ENCODE results near the gene SLC1A2. TPM values are rescaled to one million over a fixed set of nuclear protein-coding genes. Genes with fewer than 3 reads are reported as not detected.

Gene SLC1A2
- total RNA-seq, 1 experiment from 2014 or later = not detected

GRCh38 chr11:35436581-35437250 lies 17.4 kb upstream of the SLC1A2 start:
- Mint-ChIP-seq H3K9me3 (ENCODE audit: unreplicated experiment) (no peaks in the 10 kb centered on the region), H3K4me1 (ENCODE audit: insufficient read depth, unreplicated experiment) (no peaks in the 10 kb centered on the region), H3K36me3 (ENCODE audit: insufficient read depth, unreplicated experiment) (no peaks in the 10 kb centered on the region), H3K27me3 (ENCODE audit: insufficient read depth, unreplicated experiment) (peaks cover 82% of the 10 kb centered on the region), H3K27ac (ENCODE audit: low read depth, unreplicated experiment) (no peak overlapping the region), H3K4me3 (ENCODE audit: unreplicated experiment) (no peak overlapping the region)
- no peak for TF ChIP-seq CTCF (IDR thresholded peaks at IDR 0.05; ENCODE audit: unreplicated experiment)
- DNase-seq (ENCODE audit: unreplicated experiment) = no peak
- intact Hi-C loops (cut with micrococcal nuclease) = no loop called here
- POLR2A ChIA-PET = interaction anchor here (1.0 kb wide), 1 partner anchor 44 kb away, joined by 3 read pairs; no protein-coding TSS in a partner anchor
- CTCF ChIA-PET = interaction anchor here (0.6 to 0.7 kb wide), 4 partner anchors 120 to 803 kb away, joined by 3 to 4 read pairs (median 3); no protein-coding TSS in a partner anchor
- no TSS peak for BruUV-seq (replicated peaks)

- POLR2A ChIA-PET = no interaction called here
- TF ChIP-seq CTCF (IDR thresholded peaks at IDR 0.05; ENCODE audit: unreplicated experiment) = no peak
- no peaks in the 10 kb centered on the region for H3K4me1 Mint-ChIP-seq (ENCODE audit: insufficient read depth, unreplicated experiment)
- DNase-seq (ENCODE audit: unreplicated experiment) = no peak
- CTCF ChIA-PET = no interaction called here
- H3K36me3 Mint-ChIP-seq (ENCODE audit: insufficient read depth, unreplicated experiment) = no peaks in the 10 kb centered on the region
- H3K27ac Mint-ChIP-seq (ENCODE audit: low read depth, unreplicated experiment) = no peak overlapping the region
- H3K4me3 Mint-ChIP-seq (ENCODE audit: unreplicated experiment) = no peak overlapping the region
- H3K9me3 Mint-ChIP-seq (ENCODE audit: unreplicated experiment) = peaks cover 5% of the 10 kb centered on the region
- intact Hi-C loops (cut with micrococcal nuclease) = no loop called here
- H3K27me3 Mint-ChIP-seq (ENCODE audit: insufficient read depth, unreplicated experiment) = peaks cover 83% of the 10 kb centered on the region
- BruUV-seq (replicated peaks) = no TSS peak
Measured at GRCh38 chr11:35433588-35433987, 14.2 kb upstream of the SLC1A2 start.

- no TSS peak for BruUV-seq (replicated peaks)
- intact Hi-C loops (cut with micrococcal nuclease) = no loop called here
- H3K9me3 Mint-ChIP-seq (ENCODE audit: unreplicated experiment) = peaks cover 5% of the 10 kb centered on the region
- no peak overlapping the region for H3K4me3 Mint-ChIP-seq (ENCODE audit: unreplicated experiment)
- H3K4me1 Mint-ChIP-seq (ENCODE audit: insufficient read depth, unreplicated experiment) = peaks cover 2% of the 10 kb centered on the region
- ChIA-PET CTCF (interaction anchor here (0.5 to 0.6 kb wide), 2 partner anchors 45 to 366 kb away, joined by 3 to 5 read pairs; no protein-coding TSS in a partner anchor), POLR2A (no interaction called here)
- no peak overlapping the region for H3K27ac Mint-ChIP-seq (ENCODE audit: low read depth, unreplicated experiment)
- no peak for TF ChIP-seq CTCF (IDR thresholded peaks at IDR 0.05; ENCODE audit: unreplicated experiment)
- no peak for DNase-seq (ENCODE audit: unreplicated experiment)
- H3K36me3 Mint-ChIP-seq (ENCODE audit: insufficient read depth, unreplicated experiment) = no peaks in the 10 kb centered on the region
- peaks cover 77% of the 10 kb centered on the region for H3K27me3 Mint-ChIP-seq (ENCODE audit: insufficient read depth, unreplicated experiment)
Measured at GRCh38 chr11:35432464-35432863, 13.1 kb upstream of the SLC1A2 start.

GRCh38 chr11:35427071-35427470 lies 7.7 kb upstream of the SLC1A2 start:
- H3K36me3 Mint-ChIP-seq (ENCODE audit: insufficient read depth, unreplicated experiment) = no peaks in the 10 kb centered on the region
- H3K9me3 Mint-ChIP-seq (ENCODE audit: unreplicated experiment) = peaks cover 5% of the 10 kb centered on the region
- TF ChIP-seq CTCF (IDR thresholded peaks at IDR 0.05; ENCODE audit: unreplicated experiment) = no peak
- peak overlapping the region; percentile 14 for H3K4me3 Mint-ChIP-seq (ENCODE audit: unreplicated experiment)
- H3K4me1 Mint-ChIP-seq (ENCODE audit: insufficient read depth, unreplicated experiment) = peaks cover 9% of the 10 kb centered on the region
- peak; percentile 43 for DNase-seq (ENCODE audit: unreplicated experiment)
- intact Hi-C loops (cut with micrococcal nuclease) = loop anchor here (5.0 kb wide), 1 partner anchor 60 kb away; no protein-coding TSS in a partner anchor
- CTCF ChIA-PET = interaction anchor here (0.6 to 1.4 kb wide), 3 partner anchors 35 to 60 kb away, joined by 3 to 7 read pairs (median 3); no protein-coding TSS in a partner anchor
- no peak overlapping the region for H3K27ac Mint-ChIP-seq (ENCODE audit: low read depth, unreplicated experiment)
- BruUV-seq (replicated peaks) = no TSS peak
- H3K27me3 Mint-ChIP-seq (ENCODE audit: insufficient read depth, unreplicated experiment) = peaks cover 72% of the 10 kb centered on the region
- POLR2A ChIA-PET = interaction anchor here (0.7 kb wide), 1 partner anchor 1366 kb away, joined by 3 read pairs; no protein-coding TSS in a partner anchor
